H1 (cell line): Measurements from ENCODE around the gene ARHGEF3.

ENCODE experiments used
- CTCF ChIP-seq, 3 experiments: IDR thresholded peaks; 1 replicate in 2 of 3; 2 replicates in 1 of 3; pipeline versions ENCODE4 v1.5.1 to v1.6.1; 2011; ENCODE audit warnings: low read length in 3 of 3, mild to moderate bottlenecking in 3 of 3, inconsistent platforms in 2 of 3, low read depth in 1 of 3, moderate library complexity in 1 of 3; ENCODE audit not compliant: insufficient read depth in 1 of 3; ENCODE audit errors: control extremely low read depth in 1 of 3
- GTF2F1 ChIP-seq: IDR thresholded peaks from 2 replicates; pipeline ENCODE4 v1.6.1; 2012; ENCODE audit warnings: low read depth, low read length, improper control_type of control experiment, borderline replicate concordance
- HDAC2 ChIP-seq, 2 experiments: fragments of 300-600 bp in 1 of 2; sonication (generic) in 1 of 2; IDR thresholded peaks; 2 replicates each; pipeline ENCODE4 v1.6.1; 2011 to 2012; ENCODE audit warnings: low read depth in 2 of 2, low read length in 2 of 2, mild to moderate bottlenecking in 2 of 2, moderate library complexity in 2 of 2, borderline replicate concordance in 1 of 2, inconsistent platforms in 1 of 2
- JUND ChIP-seq: IDR thresholded peaks from 2 replicates; pipeline ENCODE4 v1.6.1; 2011; ENCODE audit warnings: mild to moderate bottlenecking, improper control_type of control experiment, low read length
- SP1 ChIP-seq: IDR thresholded peaks from 2 replicates; pipeline ENCODE4 v1.6.1; 2011; ENCODE audit warnings: low read depth, low read length

GRCh38 chr3:56817646-56818045 lies 15.9 kb upstream of the ARHGEF3 start:
- TF ChIP-seq HDAC2 (IDR thresholded peaks at IDR 0.05; ENCODE audit: borderline replicate concordance in 1 of 2, low read depth in 2 of 2, low read length in 2 of 2) (no peak), JUND (no peak), GTF2F1 (no peak), SP1 (no peak), CTCF (IDR thresholded peaks at IDR 0.05; ENCODE audit: control extremely low read depth in 1 of 3, insufficient read depth in 1 of 3, low read depth in 1 of 3, low read length in 3 of 3) (no peak)
